K562 (cell line): ENCODE data around the gene PLBD1. TPM values are rescaled to one million over a fixed set of nuclear protein-coding genes. Genes with fewer than 3 reads are reported as not detected.

Experiments
- CEBPB ChIP-seq: fragments of 450-650 bp; IDR thresholded peaks from 2 replicates; pipeline ENCODE4 v1.6.1; 2016; ENCODE audit warnings: missing genetic modification characterization, missing compliant biosample characterization
- CEBPG ChIP-seq, 3 experiments: fragments of 200-800 bp in 1 of 3; sonication (Bioruptor generic) in 1 of 3; sonication (generic) in 1 of 3; formaldehyde crosslinking in 1 of 3; IDR thresholded peaks in 2 of 3; conservative IDR thresholded peaks in 1 of 3; 2 replicates each; pipeline versions ENCODE4 v1.6.1 to v1.8.0; 2016 to 2022; ENCODE audit warnings: missing compliant biosample characterization in 2 of 3, missing genetic modification characterization in 2 of 3, mild to moderate bottlenecking in 1 of 3, missing genetic modification reagents in 1 of 3
- DEAF1 ChIP-seq: fragments of 450-650 bp; formaldehyde crosslinking; IDR thresholded peaks from 2 replicates; pipeline ENCODE4 v1.4.0; 2020; ENCODE audit warnings: mild to moderate bottlenecking, moderate library complexity
- E2F1 ChIP-seq: sonication (generic); formaldehyde crosslinking; IDR thresholded peaks from 2 replicates; pipeline ENCODE4 v1.8.1; 2023; ENCODE audit warnings: mild to moderate bottlenecking, missing genetic modification reagents, moderate library complexity
- EHMT2 ChIP-seq: fragments of 450-650 bp; IDR thresholded peaks from 2 replicates; pipeline ENCODE4 v1.6.1; 2018; ENCODE audit warnings: antibody characterized with exemption
- PHTF2 ChIP-seq: fragments of 250-450 bp; sonication (Bioruptor Pico); IDR thresholded peaks from 2 replicates; pipeline ENCODE4 v1.5.0; 2021; ENCODE audit warnings: mild to moderate bottlenecking
- RB1 ChIP-seq: fragments of 450-650 bp; IDR thresholded peaks from 2 replicates; pipeline ENCODE4 v1.6.1; 2017; ENCODE audit warnings: low read depth, mild to moderate bottlenecking
- SRSF9 ChIP-seq: fragments of 200-400 bp; formaldehyde crosslinking; IDR thresholded peaks from 2 replicates; pipeline ENCODE4 v1.6.1; 2017; ENCODE audit warnings: low read depth, low read length, borderline replicate concordance
- ZFP1 ChIP-seq: fragments of 450-650 bp; formaldehyde crosslinking; IDR thresholded peaks from 2 replicates; pipeline ENCODE4 v1.4.0; 2020; ENCODE audit warnings: mild to moderate bottlenecking, mixed read lengths
- ZNF239 ChIP-seq: fragments of 250-450 bp; sonication (Bioruptor Pico); IDR thresholded peaks from 2 replicates; pipeline ENCODE4 v1.4.0; 2020; ENCODE audit warnings: mild to moderate bottlenecking
- polyA plus RNA-seq, 8 experiments: library from polyadenylated mRNA; depleted of rRNA in 4 of 8; stranded (reverse) in 5 of 8; unstranded in 3 of 8; fragments of >200 nt; fragmentation: Nextera tagmentation in 2 of 8; fragmentation: Illumina TruSeq in 1 of 8; extraction: Ambion mirVana in 2 of 8; extraction: Trizol in 1 of 8; gene quantifications; 2 replicates each; pipeline versions ENCODE4 v1.2.1 to v1.2.3, GENCODE V29; 2011 to 2014; ENCODE audit warnings: inconsistent platforms in 1 of 8, missing spikeins in 1 of 8
- total RNA-seq, 7 experiments: library from RNA; depleted of rRNA in 6 of 7; stranded (reverse); fragments of >200 nt in 6 of 7; fragmentation: Illumina TruSeq in 2 of 7; extraction: Trizol in 2 of 7; gene quantifications; 2 replicates each; pipeline versions ENCODE4 v1.2.1 to v1.2.3, GENCODE V29; 2011 to 2021; ENCODE audit warnings: low replicate concordance in 1 of 7

Gene PLBD1
- total and polyA plus RNA-seq, 9 of the 15 experiments (the other 6 are each of a cell fraction or from before 2014, with no cell fraction given): 7.1 to 37.0 (median 20.6) TPM

- no peak for TF ChIP-seq CEBPG (CRISPR knock-in tag; IDR thresholded peaks at IDR 0.05)
- peak; percentile 72 to 87; a peak in 3 of 4 replicates for TF ChIP-seq CEBPG (tag; conservative IDR thresholded peaks at IDR 0.05 in 1 of 2, IDR thresholded peaks at IDR 0.05 in 1 of 2)
- TF ChIP-seq DEAF1 (CRISPR knock-in tag): no peak
- no peak for TF ChIP-seq E2F1
- TF ChIP-seq ZNF239: no peak
- 0 out of 2 replicates have a peak, but pooled peaks have one; percentile 15 for TF ChIP-seq EHMT2
- peak; percentile 83 for TF ChIP-seq ZFP1 (CRISPR knock-in tag)
- TF ChIP-seq SRSF9: no peak
- TF ChIP-seq RB1: no peak
- TF ChIP-seq PHTF2 (CRISPR knock-in tag): no peak
- peak; percentile 91 for TF ChIP-seq CEBPB (tag)
Measured at GRCh38 chr12:14605401-14605989, 37.8 kb upstream of the PLBD1 start (continued).
